GM12878 (cell line): ENCODE data around the gene TGFBR3.

Experiments used
- BHLHE40 ChIP-seq, 2 experiments: fragments of 450-650 bp in 1 of 2; IDR thresholded peaks; 2 replicates each; pipeline ENCODE4 v1.6.1; 2011 to 2017; ENCODE audit warnings: low read depth in 2 of 2, borderline replicate concordance in 1 of 2, improper control_type of control experiment in 1 of 2, low read length in 1 of 2, mild to moderate bottlenecking in 1 of 2
- HCFC1 ChIP-seq: fragments of 150-350 bp; IDR thresholded peaks from 2 replicates; pipeline ENCODE4 v1.6.1; 2014; ENCODE audit warnings: low read length
- HDAC6 ChIP-seq: fragments of 200-600 bp; sonication (generic); IDR thresholded peaks from one replicate; pipeline ENCODE4 v1.8.0; 2017; ENCODE audit warnings: antibody characterized with exemption; ENCODE audit not compliant: unreplicated experiment
- NRF1 ChIP-seq: conservative IDR thresholded peaks from 2 replicates; pipeline ENCODE4 v1.6.1; 2011; ENCODE audit warnings: mild to moderate bottlenecking, low read depth, low read length, improper control_type of control experiment
- POLR2A ChIP-seq: IDR thresholded peaks from 2 replicates; pipeline ENCODE4 v1.6.1; 2011; ENCODE audit warnings: low read depth, mild to moderate bottlenecking, low read length
- TF ChIP-seq, protein P1 (sequence below): IDR thresholded peaks from 2 replicates; pipeline ENCODE4 v1.6.1; 2012; ENCODE audit warnings: mild to moderate bottlenecking, low read depth, low read length
- TF ChIP-seq, protein P2 (sequence below): IDR thresholded peaks from 2 replicates; pipeline ENCODE4 v1.6.1; 2012; ENCODE audit warnings: low read depth, low read length, improper control_type of control experiment
- TF ChIP-seq, protein P3 (sequence below): fragments of 450-650 bp; IDR thresholded peaks from 2 replicates; pipeline ENCODE4 v1.6.1; 2017; ENCODE audit warnings: antibody characterized with exemption, mild to moderate bottlenecking, moderate library complexity
- TF ChIP-seq, protein P4 (sequence below), 3 experiments: IDR thresholded peaks in 2 of 3; conservative IDR thresholded peaks in 1 of 3; 2 replicates each; pipeline ENCODE4 v1.5.1; 2011; ENCODE audit warnings: low read depth in 3 of 3, low read length in 3 of 3, mild to moderate bottlenecking in 3 of 3, control low read depth in 2 of 3, moderate library complexity in 2 of 3, inconsistent platforms in 1 of 3, mixed read lengths in 1 of 3; ENCODE audit not compliant: control insufficient read depth in 2 of 3, insufficient read depth in 1 of 3; ENCODE audit errors: extremely low read depth in 1 of 3
- TF ChIP-seq, protein P5 (sequence below): fragments of 450-650 bp; IDR thresholded peaks from 2 replicates; pipeline ENCODE4 v1.6.1; 2017; ENCODE audit warnings: mild to moderate bottlenecking, low read depth, inconsistent platforms; ENCODE audit not compliant: poor library complexity, severe bottlenecking

DNA sequence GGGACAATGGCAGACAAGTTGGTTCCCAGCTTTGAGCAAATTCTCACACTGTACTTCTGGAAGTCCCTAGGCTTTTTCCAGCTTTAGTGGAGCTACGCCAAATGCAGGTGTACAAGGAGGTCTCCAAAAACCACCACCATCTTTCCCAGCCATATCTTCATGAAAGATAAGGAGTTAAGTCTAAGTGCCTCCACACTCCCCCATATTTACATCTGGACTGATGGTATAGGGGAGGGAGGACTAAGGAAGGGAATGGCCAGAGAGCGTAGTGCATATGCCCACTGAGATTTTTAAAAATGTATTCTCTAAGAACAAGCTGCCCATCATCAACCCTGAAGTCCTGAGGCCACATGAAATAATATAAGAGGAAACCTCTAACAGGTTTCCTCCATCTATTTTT is 161.3 kb downstream of the TGFBR3 start:
- TF ChIP-seq HCFC1 (no peak), POLR2A (no peak), NRF1 (no peak), HDAC6 (no peak), BHLHE40 (IDR thresholded peaks at IDR 0.05; ENCODE audit: borderline replicate concordance in 1 of 2, low read depth in 2 of 2, low read length in 1 of 2) (no peak)
- TF ChIP-seq, protein P1, sequence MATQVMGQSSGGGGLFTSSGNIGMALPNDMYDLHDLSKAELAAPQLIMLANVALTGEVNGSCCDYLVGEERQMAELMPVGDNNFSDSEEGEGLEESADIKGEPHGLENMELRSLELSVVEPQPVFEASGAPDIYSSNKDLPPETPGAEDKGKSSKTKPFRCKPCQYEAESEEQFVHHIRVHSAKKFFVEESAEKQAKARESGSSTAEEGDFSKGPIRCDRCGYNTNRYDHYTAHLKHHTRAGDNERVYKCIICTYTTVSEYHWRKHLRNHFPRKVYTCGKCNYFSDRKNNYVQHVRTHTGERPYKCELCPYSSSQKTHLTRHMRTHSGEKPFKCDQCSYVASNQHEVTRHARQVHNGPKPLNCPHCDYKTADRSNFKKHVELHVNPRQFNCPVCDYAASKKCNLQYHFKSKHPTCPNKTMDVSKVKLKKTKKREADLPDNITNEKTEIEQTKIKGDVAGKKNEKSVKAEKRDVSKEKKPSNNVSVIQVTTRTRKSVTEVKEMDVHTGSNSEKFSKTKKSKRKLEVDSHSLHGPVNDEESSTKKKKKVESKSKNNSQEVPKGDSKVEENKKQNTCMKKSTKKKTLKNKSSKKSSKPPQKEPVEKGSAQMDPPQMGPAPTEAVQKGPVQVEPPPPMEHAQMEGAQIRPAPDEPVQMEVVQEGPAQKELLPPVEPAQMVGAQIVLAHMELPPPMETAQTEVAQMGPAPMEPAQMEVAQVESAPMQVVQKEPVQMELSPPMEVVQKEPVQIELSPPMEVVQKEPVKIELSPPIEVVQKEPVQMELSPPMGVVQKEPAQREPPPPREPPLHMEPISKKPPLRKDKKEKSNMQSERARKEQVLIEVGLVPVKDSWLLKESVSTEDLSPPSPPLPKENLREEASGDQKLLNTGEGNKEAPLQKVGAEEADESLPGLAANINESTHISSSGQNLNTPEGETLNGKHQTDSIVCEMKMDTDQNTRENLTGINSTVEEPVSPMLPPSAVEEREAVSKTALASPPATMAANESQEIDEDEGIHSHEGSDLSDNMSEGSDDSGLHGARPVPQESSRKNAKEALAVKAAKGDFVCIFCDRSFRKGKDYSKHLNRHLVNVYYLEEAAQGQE, result no peak
- TF ChIP-seq, protein P2, sequence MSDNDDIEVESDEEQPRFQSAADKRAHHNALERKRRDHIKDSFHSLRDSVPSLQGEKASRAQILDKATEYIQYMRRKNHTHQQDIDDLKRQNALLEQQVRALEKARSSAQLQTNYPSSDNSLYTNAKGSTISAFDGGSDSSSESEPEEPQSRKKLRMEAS, result no peak
- TF ChIP-seq, protein P3, sequence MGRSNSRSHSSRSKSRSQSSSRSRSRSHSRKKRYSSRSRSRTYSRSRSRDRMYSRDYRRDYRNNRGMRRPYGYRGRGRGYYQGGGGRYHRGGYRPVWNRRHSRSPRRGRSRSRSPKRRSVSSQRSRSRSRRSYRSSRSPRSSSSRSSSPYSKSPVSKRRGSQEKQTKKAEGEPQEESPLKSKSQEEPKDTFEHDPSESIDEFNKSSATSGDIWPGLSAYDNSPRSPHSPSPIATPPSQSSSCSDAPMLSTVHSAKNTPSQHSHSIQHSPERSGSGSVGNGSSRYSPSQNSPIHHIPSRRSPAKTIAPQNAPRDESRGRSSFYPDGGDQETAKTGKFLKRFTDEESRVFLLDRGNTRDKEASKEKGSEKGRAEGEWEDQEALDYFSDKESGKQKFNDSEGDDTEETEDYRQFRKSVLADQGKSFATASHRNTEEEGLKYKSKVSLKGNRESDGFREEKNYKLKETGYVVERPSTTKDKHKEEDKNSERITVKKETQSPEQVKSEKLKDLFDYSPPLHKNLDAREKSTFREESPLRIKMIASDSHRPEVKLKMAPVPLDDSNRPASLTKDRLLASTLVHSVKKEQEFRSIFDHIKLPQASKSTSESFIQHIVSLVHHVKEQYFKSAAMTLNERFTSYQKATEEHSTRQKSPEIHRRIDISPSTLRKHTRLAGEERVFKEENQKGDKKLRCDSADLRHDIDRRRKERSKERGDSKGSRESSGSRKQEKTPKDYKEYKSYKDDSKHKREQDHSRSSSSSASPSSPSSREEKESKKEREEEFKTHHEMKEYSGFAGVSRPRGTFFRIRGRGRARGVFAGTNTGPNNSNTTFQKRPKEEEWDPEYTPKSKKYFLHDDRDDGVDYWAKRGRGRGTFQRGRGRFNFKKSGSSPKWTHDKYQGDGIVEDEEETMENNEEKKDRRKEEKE, result no peak
- TF ChIP-seq, protein P4, sequence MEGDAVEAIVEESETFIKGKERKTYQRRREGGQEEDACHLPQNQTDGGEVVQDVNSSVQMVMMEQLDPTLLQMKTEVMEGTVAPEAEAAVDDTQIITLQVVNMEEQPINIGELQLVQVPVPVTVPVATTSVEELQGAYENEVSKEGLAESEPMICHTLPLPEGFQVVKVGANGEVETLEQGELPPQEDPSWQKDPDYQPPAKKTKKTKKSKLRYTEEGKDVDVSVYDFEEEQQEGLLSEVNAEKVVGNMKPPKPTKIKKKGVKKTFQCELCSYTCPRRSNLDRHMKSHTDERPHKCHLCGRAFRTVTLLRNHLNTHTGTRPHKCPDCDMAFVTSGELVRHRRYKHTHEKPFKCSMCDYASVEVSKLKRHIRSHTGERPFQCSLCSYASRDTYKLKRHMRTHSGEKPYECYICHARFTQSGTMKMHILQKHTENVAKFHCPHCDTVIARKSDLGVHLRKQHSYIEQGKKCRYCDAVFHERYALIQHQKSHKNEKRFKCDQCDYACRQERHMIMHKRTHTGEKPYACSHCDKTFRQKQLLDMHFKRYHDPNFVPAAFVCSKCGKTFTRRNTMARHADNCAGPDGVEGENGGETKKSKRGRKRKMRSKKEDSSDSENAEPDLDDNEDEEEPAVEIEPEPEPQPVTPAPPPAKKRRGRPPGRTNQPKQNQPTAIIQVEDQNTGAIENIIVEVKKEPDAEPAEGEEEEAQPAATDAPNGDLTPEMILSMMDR (IDR thresholded peaks at IDR 0.05 in 2 of 3, conservative IDR thresholded peaks at IDR 0.05 in 1 of 3; ENCODE audit: control insufficient read depth in 2 of 3, extremely low read depth in 1 of 3, insufficient read depth in 1 of 3, low read depth in 3 of 3, low read length in 3 of 3), result no peak
- TF ChIP-seq, protein P5, sequence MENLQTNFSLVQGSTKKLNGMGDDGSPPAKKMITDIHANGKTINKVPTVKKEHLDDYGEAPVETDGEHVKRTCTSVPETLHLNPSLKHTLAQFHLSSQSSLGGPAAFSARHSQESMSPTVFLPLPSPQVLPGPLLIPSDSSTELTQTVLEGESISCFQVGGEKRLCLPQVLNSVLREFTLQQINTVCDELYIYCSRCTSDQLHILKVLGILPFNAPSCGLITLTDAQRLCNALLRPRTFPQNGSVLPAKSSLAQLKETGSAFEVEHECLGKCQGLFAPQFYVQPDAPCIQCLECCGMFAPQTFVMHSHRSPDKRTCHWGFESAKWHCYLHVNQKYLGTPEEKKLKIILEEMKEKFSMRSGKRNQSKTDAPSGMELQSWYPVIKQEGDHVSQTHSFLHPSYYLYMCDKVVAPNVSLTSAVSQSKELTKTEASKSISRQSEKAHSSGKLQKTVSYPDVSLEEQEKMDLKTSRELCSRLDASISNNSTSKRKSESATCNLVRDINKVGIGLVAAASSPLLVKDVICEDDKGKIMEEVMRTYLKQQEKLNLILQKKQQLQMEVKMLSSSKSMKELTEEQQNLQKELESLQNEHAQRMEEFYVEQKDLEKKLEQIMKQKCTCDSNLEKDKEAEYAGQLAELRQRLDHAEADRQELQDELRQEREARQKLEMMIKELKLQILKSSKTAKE, result no peak
